SK-N-DZ (cell line): ENCODE data around the gene AIDA. TPM values are rescaled to one million over a fixed set of nuclear protein-coding genes. Genes with fewer than 3 reads are reported as not detected.
"Not testable (repeated sequence)": the region's sequence is repeated elsewhere in the genome, so short reads cannot be mapped to it uniquely, and the experiment has no call there.

Experiments
- DNase-seq: peaks from one replicate; pipeline ENCODE4 v3.0.0-alpha.2; 2015; ENCODE audit warnings: low spot score
- polyA plus RNA-seq, 2 experiments: library from polyadenylated mRNA; depleted of rRNA; stranded (reverse); fragments of >200 nt; gene quantifications; 2 replicates each; pipeline ENCODE4 v1.2.3, GENCODE V29; 2014

The AIDA gene
- 16.5 and 21.4 TPM in 2 replicates for polyA plus RNA-seq (2014; cell fraction: cytosol; rRNA removed)
- polyA plus RNA-seq (2014; cell fraction: nucleus; rRNA removed) = 11.9 and 15.7 TPM in 2 replicates

GRCh38 chr1:222712253-222713090, at the start of gene AIDA, which contains the start of gene BROX:
AIDA (minus strand) TSS chr1:222712491; CDS start chr1:222712317, 174 bp downstream.
BROX (plus strand) TSS chr1:222712564; CDS start chr1:222715700, 3,136 bp downstream.
- DNase-seq = peak; percentile 83

- DNase-seq = peak; percentile 38
These were observed 48.8 kb upstream of the AIDA start for GRCh38 chr1:222761083-222761482.

GRCh38 chr1:222759451-222760035, 47.3 kb upstream of the AIDA start:
- DNase-seq = no peak

GRCh38 chr1:222757646-222758268, 45.5 kb upstream of the AIDA start:
- DNase-seq = no peak

- no peak for DNase-seq
These were observed 42.3 kb upstream of the AIDA start for GRCh38 chr1:222754366-222755139.

- no peak for DNase-seq
These were observed 39.0 kb upstream of the AIDA start for GRCh38 chr1:222751255-222751654.

GRCh38 chr1:222750651-222751050, 38.4 kb upstream of the AIDA start:
- DNase-seq = no peak

GRCh38 chr1:222749927-222750326, 37.6 kb upstream of the AIDA start:
- DNase-seq = peak; percentile 76

GRCh38 chr1:222741630-222742457, 29.6 kb upstream of the AIDA start:
- DNase-seq = not testable (repeated sequence)

- no peak for DNase-seq
These were observed 27.6 kb upstream of the AIDA start for GRCh38 chr1:222739929-222740328.

- DNase-seq = no peak
These were observed 27.2 kb upstream of the AIDA start for GRCh38 chr1:222739465-222739864.

- DNase-seq = no peak
These were observed 24.7 kb upstream of the AIDA start, which contains the start of gene FAM177B for GRCh38 chr1:222736972-222737371. FAM177B (plus strand) TSS chr1:222737202; CDS start chr1:222746546, 9,344 bp downstream.

- DNase-seq = no peak
These were observed 24.2 kb upstream of the AIDA start for GRCh38 chr1:222736470-222736869.

- DNase-seq = no peak
These were observed 22.4 kb upstream of the AIDA start for GRCh38 chr1:222734740-222735139.

- no peak for DNase-seq
These were observed 20.2 kb upstream of the AIDA start for GRCh38 chr1:222732216-222733159.

GRCh38 chr1:222730866-222731265, 18.6 kb upstream of the AIDA start:
- no peak for DNase-seq

GRCh38 chr1:222728746-222729145, 16.5 kb upstream of the AIDA start:
- DNase-seq = no peak

GRCh38 chr1:222716393-222716792, 4.1 kb upstream of the AIDA start:
- no peak for DNase-seq
